Mesenchymal stem cell (in vitro differentiated cells and primary cell): Measurements from ENCODE around the gene SLC25A38.

ENCODE experiments used
- DNase-seq: peaks from one replicate; pipeline ENCODE4 v3.0.0-alpha.2; 2013
- H2AFZ ChIP-seq: one replicate; pipeline ENCODE4 v1.6.1; 2013; ENCODE audit warnings: low read depth, mild to moderate bottlenecking, control low read depth, inconsistent platforms, low read length, moderate library complexity
- H2AK5ac ChIP-seq: 2 replicates; pipeline ENCODE4 v1.6.1; 2013; ENCODE audit warnings: low read length, moderate library complexity, mild to moderate bottlenecking, inconsistent platforms; ENCODE audit not compliant: severe bottlenecking
- H2BK120ac ChIP-seq: one replicate; pipeline ENCODE4 v1.6.1; 2013; ENCODE audit warnings: low read depth, mild to moderate bottlenecking, inconsistent platforms, low read length, moderate library complexity
- H2BK12ac ChIP-seq, 2 experiments: one replicate each; pipeline ENCODE4 v1.6.1; 2013; ENCODE audit warnings: inconsistent platforms in 2 of 2, low read length in 2 of 2, mild to moderate bottlenecking in 2 of 2, moderate library complexity in 2 of 2, control low read depth in 1 of 2
- H2BK15ac ChIP-seq: one replicate; pipeline ENCODE4 v1.6.1; 2013; ENCODE audit warnings: mild to moderate bottlenecking, low read depth, inconsistent platforms; ENCODE audit not compliant: poor library complexity, severe bottlenecking
- H2BK5ac ChIP-seq: 2 replicates; pipeline ENCODE4 v1.6.1; 2013; ENCODE audit warnings: low read depth, mild to moderate bottlenecking, low read length, control low read depth, inconsistent platforms; ENCODE audit not compliant: poor library complexity, severe bottlenecking
- H3K14ac ChIP-seq, 2 experiments: one replicate each; pipeline ENCODE4 v1.6.1; 2013; ENCODE audit warnings: inconsistent platforms in 2 of 2, low read length in 2 of 2, control low read depth in 1 of 2, mild to moderate bottlenecking in 1 of 2, moderate library complexity in 1 of 2
- H3K18ac ChIP-seq, 2 experiments: one replicate each; pipeline ENCODE4 v1.6.1; 2013; ENCODE audit warnings: inconsistent platforms in 2 of 2, low read length in 2 of 2, control low read depth in 1 of 2, low read depth in 1 of 2, mild to moderate bottlenecking in 1 of 2
- H3K23ac ChIP-seq, 2 experiments: one replicate each; pipeline ENCODE4 v1.6.1; 2013; ENCODE audit warnings: inconsistent platforms in 2 of 2, low read length in 2 of 2, mild to moderate bottlenecking in 2 of 2, moderate library complexity in 2 of 2, control low read depth in 1 of 2
- H3K27ac ChIP-seq: 2 replicates; pipeline ENCODE4 v1.5.1; 2013; ENCODE audit warnings: mild to moderate bottlenecking, moderate library complexity, low read length, control low read depth, inconsistent platforms; ENCODE audit not compliant: poor library complexity, severe bottlenecking
- H3K27me3 ChIP-seq, 2 experiments: 2 replicates each; pipeline versions ENCODE4 v1.6.1 to v1.7.0; 2013; ENCODE audit warnings: low read length in 2 of 2, mild to moderate bottlenecking in 2 of 2, moderate library complexity in 2 of 2, control low read depth in 1 of 2, inconsistent platforms in 1 of 2; ENCODE audit not compliant: control insufficient read depth in 1 of 2, insufficient read depth in 1 of 2
- H3K36me3 ChIP-seq, 2 experiments: 2 replicates each; pipeline versions ENCODE4 v1.6.1 to v1.7.0; 2013; ENCODE audit warnings: low read length in 2 of 2, control low read depth in 1 of 2, inconsistent platforms in 1 of 2, low read depth in 1 of 2, mild to moderate bottlenecking in 1 of 2; ENCODE audit not compliant: insufficient read depth in 2 of 2, control insufficient read depth in 1 of 2
- H3K4ac ChIP-seq, 2 experiments: one replicate each; pipeline ENCODE4 v1.6.1; 2013; ENCODE audit warnings: inconsistent platforms in 2 of 2, low read length in 2 of 2, mild to moderate bottlenecking in 2 of 2, moderate library complexity in 2 of 2, control low read depth in 1 of 2, low read depth in 1 of 2
- H3K4me1 ChIP-seq: 2 replicates; pipeline ENCODE4 v1.6.1; 2013; ENCODE audit warnings: low read depth, low read length, control low read depth; ENCODE audit not compliant: control insufficient read depth, insufficient read depth
- H3K4me2 ChIP-seq: 2 replicates; pipeline ENCODE4 v1.6.1; 2013; ENCODE audit warnings: low read length, mild to moderate bottlenecking, inconsistent platforms; ENCODE audit not compliant: poor library complexity, severe bottlenecking
- H3K4me3 ChIP-seq, 2 experiments: 2 replicates each; pipeline versions ENCODE4 v1.5.1 to v1.7.0; 2013; ENCODE audit warnings: low read length in 2 of 2, mild to moderate bottlenecking in 2 of 2, control low read depth in 1 of 2, low read depth in 1 of 2; ENCODE audit not compliant: insufficient read depth in 1 of 2
- H3K79me1 ChIP-seq: replicated peaks from 2 replicates; pipeline ENCODE4 v1.6.1; 2013; ENCODE audit warnings: mild to moderate bottlenecking, control low read depth, low read length, inconsistent platforms; ENCODE audit not compliant: poor library complexity, severe bottlenecking
- H3K9ac ChIP-seq: 2 replicates; pipeline ENCODE4 v1.7.0; 2013; ENCODE audit warnings: mild to moderate bottlenecking, low read length, moderate library complexity
- H3K9me3 ChIP-seq: 2 replicates; pipeline ENCODE4 v1.7.0; 2013; ENCODE audit warnings: mild to moderate bottlenecking, low read length; ENCODE audit not compliant: control insufficient read depth
- H4K8ac ChIP-seq: one replicate; pipeline ENCODE4 v1.6.1; 2013; ENCODE audit warnings: inconsistent platforms, mild to moderate bottlenecking, low read length, moderate library complexity
- H4K91ac ChIP-seq: one replicate; pipeline ENCODE4 v1.6.1; 2013; ENCODE audit warnings: mild to moderate bottlenecking, low read length, inconsistent platforms
- WGBS: methylation state at CpG from one replicate; pipeline ENCODE4 v1.1.7; 2013; ENCODE audit warnings: mixed read lengths; 5-methylcytosine and 5-hydroxymethylcytosine counted together

SLC25A38 gene

GRCh38 chr3:39346785-39347585 lies 36.2 kb upstream of the SLC25A38 start:
- Histone ChIP-seq H3K14ac (no peak overlapping the region), H2AFZ (no peak overlapping the region), H3K27me3 (no peaks in the 10 kb centered on the region), H2BK12ac (no peak overlapping the region), H3K4ac (no peak overlapping the region), H3K4me1 (no peaks in the 10 kb centered on the region), H3K4me2 (no peak overlapping the region), H3K27ac (no peak overlapping the region), H3K18ac (no peak overlapping the region), H3K4me3 (no peak overlapping the region), H3K9ac (no peak overlapping the region), H2BK120ac (no peak overlapping the region), H3K36me3 (no peaks in the 10 kb centered on the region), H3K9me3 (no peaks in the 10 kb centered on the region), H2BK15ac (no peak overlapping the region), H2BK5ac (no peak overlapping the region), H4K91ac (no peak overlapping the region), H2AK5ac (no peak overlapping the region), H4K8ac (no peak overlapping the region), H3K23ac (no peak overlapping the region), H3K79me1 (no peaks in the 10 kb centered on the region)
- 88% methylated on average over 1 of the region's 2 CpGs for WGBS
- no peak for DNase-seq

GRCh38 chr3:39347586-39347876 lies 35.6 kb upstream of the SLC25A38 start:
- no peaks in the 10 kb centered on the region for H3K36me3 ChIP-seq
- H4K91ac ChIP-seq: no peak overlapping the region
- no peak overlapping the region for H3K9ac ChIP-seq
- no peaks in the 10 kb centered on the region for H3K79me1 ChIP-seq
- no peaks in the 10 kb centered on the region for H3K9me3 ChIP-seq
- H2BK5ac ChIP-seq: no peak overlapping the region
- H2BK12ac ChIP-seq: no peak overlapping the region
- H3K27ac ChIP-seq: no peak overlapping the region
- H2BK120ac ChIP-seq: no peak overlapping the region
- no peak for DNase-seq
- no peak overlapping the region for H3K4me3 ChIP-seq
- H3K4me2 ChIP-seq: no peak overlapping the region
- no peak overlapping the region for H3K23ac ChIP-seq
- H3K4ac ChIP-seq: no peak overlapping the region
- no peak overlapping the region for H2AFZ ChIP-seq
- WGBS: 57% methylated on average over 3 of the region's 3 CpGs
- H2BK15ac ChIP-seq: no peak overlapping the region
- H3K18ac ChIP-seq: no peak overlapping the region
- no peak overlapping the region for H4K8ac ChIP-seq
- H3K14ac ChIP-seq: no peak overlapping the region
- no peak overlapping the region for H2AK5ac ChIP-seq
- H3K4me1 ChIP-seq: no peaks in the 10 kb centered on the region
- no peaks in the 10 kb centered on the region for H3K27me3 ChIP-seq

- WGBS: 53% methylated on average over 3 of the region's 3 CpGs
- Histone ChIP-seq H2BK15ac (no peak overlapping the region), H2BK12ac (no peak overlapping the region), H2BK5ac (no peak overlapping the region), H3K79me1 (no peaks in the 10 kb centered on the region), H3K9ac (no peak overlapping the region), H3K23ac (no peak overlapping the region), H3K36me3 (no peaks in the 10 kb centered on the region), H4K8ac (no peak overlapping the region), H3K14ac (no peak overlapping the region), H2AK5ac (no peak overlapping the region), H3K4me2 (no peak overlapping the region), H2AFZ (no peak overlapping the region), H3K4me3 (no peak overlapping the region), H3K4ac (no peak overlapping the region), H4K91ac (no peak overlapping the region), H3K27me3 (no peaks in the 10 kb centered on the region), H2BK120ac (no peak overlapping the region), H3K4me1 (no peaks in the 10 kb centered on the region), H3K27ac (no peak overlapping the region), H3K18ac (no peak overlapping the region), H3K9me3 (no peaks in the 10 kb centered on the region)
- DNase-seq: no peak
These were observed 34.1 kb upstream of the SLC25A38 start for GRCh38 chr3:39349080-39349479.

GRCh38 chr3:39350714-39351113 lies 32.5 kb upstream of the SLC25A38 start:
- DNase-seq: no peak
- no peak overlapping the region for H2BK15ac ChIP-seq
- H3K4me2 ChIP-seq: no peak overlapping the region
- no peak overlapping the region for H2BK120ac ChIP-seq
- H3K4me3 ChIP-seq: no peak overlapping the region
- H3K9me3 ChIP-seq: no peaks in the 10 kb centered on the region
- no peak overlapping the region for H3K14ac ChIP-seq
- H2AFZ ChIP-seq: no peak overlapping the region
- H2BK5ac ChIP-seq: no peak overlapping the region
- no peaks in the 10 kb centered on the region for H3K79me1 ChIP-seq
- no peak overlapping the region for H3K18ac ChIP-seq
- H3K27ac ChIP-seq: no peak overlapping the region
- no peak overlapping the region for H4K91ac ChIP-seq
- H3K36me3 ChIP-seq: no peaks in the 10 kb centered on the region
- no peak overlapping the region for H2BK12ac ChIP-seq
- no peak overlapping the region for H4K8ac ChIP-seq
- 73% methylated on average over 5 of the region's 5 CpGs for WGBS
- no peak overlapping the region for H3K4ac ChIP-seq
- H3K4me1 ChIP-seq: no peaks in the 10 kb centered on the region
- no peak overlapping the region for H3K23ac ChIP-seq
- H2AK5ac ChIP-seq: no peak overlapping the region
- no peak overlapping the region for H3K9ac ChIP-seq
- H3K27me3 ChIP-seq: no peaks in the 10 kb centered on the region
